Neural cell (in vitro differentiated cells): ENCODE data around the gene IGFBP4. TPM values are rescaled to one million over a fixed set of nuclear protein-coding genes. Genes with fewer than 3 reads are reported as not detected.

ENCODE experiments used
- H2AFZ ChIP-seq: fragments of 200-600, 300-800 bp; sonication (generic), shearing (Covaris generic); 2 replicates; pipeline ENCODE4 v1.6.0; 2014; ENCODE audit warnings: low read depth, mild to moderate bottlenecking, antibody characterized with exemption, low read length, moderate library complexity
- H3F3A ChIP-seq: fragments of 200-600 bp; shearing (Covaris generic); 2 replicates; pipeline ENCODE4 v1.6.1; 2016; ENCODE audit warnings: mild to moderate bottlenecking, moderate library complexity, mixed read lengths, antibody characterized with exemption, low read length; ENCODE audit not compliant: insufficient read depth, poor library complexity, severe bottlenecking
- H3K27ac ChIP-seq: fragments of 200-600, 300-800 bp; sonication (generic), shearing (Covaris generic); 2 replicates; pipeline ENCODE4 v1.5.1; 2014; ENCODE audit warnings: mild to moderate bottlenecking, low read length, moderate library complexity
- H3K27me3 ChIP-seq: fragments of 300-800, 200-600 bp; sonication (generic), shearing (Covaris generic); 2 replicates; pipeline ENCODE4 v1.6.0; 2014; ENCODE audit warnings: mild to moderate bottlenecking, low read depth, low read length, moderate library complexity; ENCODE audit not compliant: insufficient read depth
- H3K36me3 ChIP-seq: fragments of 300-800, 200-600 bp; sonication (generic), shearing (Covaris generic); 2 replicates; pipeline ENCODE4 v1.5.1; 2014; ENCODE audit warnings: mild to moderate bottlenecking, antibody characterized with exemption, low read length, moderate library complexity; ENCODE audit not compliant: insufficient read depth
- H3K4me2 ChIP-seq: fragments of 300-800, 200-600 bp; sonication (generic), shearing (Covaris generic); 2 replicates; pipeline ENCODE4 v1.6.0; 2014; ENCODE audit warnings: mild to moderate bottlenecking, low read length
- H3K4me3 ChIP-seq: fragments of 300-800, 200-600 bp; sonication (generic), shearing (Covaris generic); 2 replicates; pipeline ENCODE4 v1.5.1; 2014; ENCODE audit warnings: mild to moderate bottlenecking, low read length, moderate library complexity
- H3K79me2 ChIP-seq: fragments of 200-600 bp; shearing (Covaris generic); replicated peaks from 2 replicates; pipeline ENCODE4 v1.6.0; 2014; ENCODE audit warnings: mild to moderate bottlenecking, low read length, moderate library complexity; ENCODE audit not compliant: insufficient read depth
- H3K9ac ChIP-seq: fragments of 300-800, 200-600 bp; sonication (generic), shearing (Covaris generic); 2 replicates; pipeline ENCODE4 v1.6.1; 2016; ENCODE audit warnings: mild to moderate bottlenecking, low read length, mixed read lengths
- H3K9me2 ChIP-seq: fragments of 200-600 bp; shearing (Covaris generic); 2 replicates; pipeline ENCODE4 v1.6.1; 2016; ENCODE audit warnings: mild to moderate bottlenecking, low read length, mixed read lengths; ENCODE audit not compliant: insufficient read depth
- H3K9me3 ChIP-seq: fragments of 200-600, 300-800 bp; sonication (generic), shearing (Covaris generic); 2 replicates; pipeline ENCODE4 v1.6.1; 2016; ENCODE audit warnings: mild to moderate bottlenecking, mixed run types, low read length, moderate library complexity, mixed read lengths
- H4K20me1 ChIP-seq: fragments of 200-600 bp; shearing (Covaris generic); 2 replicates; pipeline ENCODE4 v1.6.1; 2016; ENCODE audit warnings: mild to moderate bottlenecking, mixed run types; ENCODE audit not compliant: insufficient read depth
- EP300 ChIP-seq: fragments of 450-650 bp; conservative IDR thresholded peaks from 2 replicates; pipeline ENCODE4 v1.6.1; 2014; ENCODE audit warnings: antibody characterized with exemption, mild to moderate bottlenecking, moderate library complexity; ENCODE audit not compliant: poor library complexity, severe bottlenecking
- EZH2 ChIP-seq: fragments of 200-600, 300-800 bp; shearing (Covaris generic), sonication (generic); IDR thresholded peaks from 2 replicates; pipeline ENCODE4 v1.6.1; 2014; ENCODE audit warnings: antibody characterized with exemption, low read length, borderline replicate concordance, mild to moderate bottlenecking; ENCODE audit not compliant: insufficient read depth, poor library complexity, severe bottlenecking
- MXI1 ChIP-seq: fragments of 450-650 bp; conservative IDR thresholded peaks from 2 replicates; pipeline ENCODE4 v1.6.1; 2014; ENCODE audit warnings: antibody characterized with exemption, mild to moderate bottlenecking; ENCODE audit not compliant: poor library complexity, severe bottlenecking
- POLR2AphosphoS5 ChIP-seq: IDR thresholded peaks from 2 replicates; pipeline ENCODE4 v1.6.1; 2012
- RAD21 ChIP-seq: fragments of 450-650 bp; conservative IDR thresholded peaks from 2 replicates; pipeline ENCODE4 v1.6.1; 2014; ENCODE audit warnings: antibody characterized with exemption, mild to moderate bottlenecking, moderate library complexity
- SMC3 ChIP-seq: fragments of 450-650 bp; conservative IDR thresholded peaks from 2 replicates; pipeline ENCODE4 v1.6.1; 2014; ENCODE audit warnings: antibody characterized with exemption, mild to moderate bottlenecking, moderate library complexity; ENCODE audit not compliant: poor library complexity
- TAF1 ChIP-seq: IDR thresholded peaks from 2 replicates; pipeline ENCODE4 v1.6.1; 2012; ENCODE audit warnings: low read depth
- polyA plus RNA-seq: library from polyadenylated mRNA; depleted of rRNA; stranded (reverse); fragments of >200 nt; gene quantifications from 2 replicates; pipeline ENCODE4 v1.2.3, GENCODE V29; 2014
- TF ChIP-seq, protein P1 (sequence below): IDR thresholded peaks from 2 replicates; pipeline ENCODE4 v1.6.1; 2012; ENCODE audit warnings: borderline replicate concordance
- TF ChIP-seq, protein P2 (sequence below): fragments of 450-650 bp; IDR thresholded peaks from 2 replicates; pipeline ENCODE4 v1.5.1; 2014; ENCODE audit warnings: antibody characterized with exemption, mild to moderate bottlenecking, moderate library complexity; ENCODE audit not compliant: poor library complexity, severe bottlenecking

Gene IGFBP4
- polyA plus RNA-seq, 1 donor from 2014 or later, result 1.3 TPM

DNA sequence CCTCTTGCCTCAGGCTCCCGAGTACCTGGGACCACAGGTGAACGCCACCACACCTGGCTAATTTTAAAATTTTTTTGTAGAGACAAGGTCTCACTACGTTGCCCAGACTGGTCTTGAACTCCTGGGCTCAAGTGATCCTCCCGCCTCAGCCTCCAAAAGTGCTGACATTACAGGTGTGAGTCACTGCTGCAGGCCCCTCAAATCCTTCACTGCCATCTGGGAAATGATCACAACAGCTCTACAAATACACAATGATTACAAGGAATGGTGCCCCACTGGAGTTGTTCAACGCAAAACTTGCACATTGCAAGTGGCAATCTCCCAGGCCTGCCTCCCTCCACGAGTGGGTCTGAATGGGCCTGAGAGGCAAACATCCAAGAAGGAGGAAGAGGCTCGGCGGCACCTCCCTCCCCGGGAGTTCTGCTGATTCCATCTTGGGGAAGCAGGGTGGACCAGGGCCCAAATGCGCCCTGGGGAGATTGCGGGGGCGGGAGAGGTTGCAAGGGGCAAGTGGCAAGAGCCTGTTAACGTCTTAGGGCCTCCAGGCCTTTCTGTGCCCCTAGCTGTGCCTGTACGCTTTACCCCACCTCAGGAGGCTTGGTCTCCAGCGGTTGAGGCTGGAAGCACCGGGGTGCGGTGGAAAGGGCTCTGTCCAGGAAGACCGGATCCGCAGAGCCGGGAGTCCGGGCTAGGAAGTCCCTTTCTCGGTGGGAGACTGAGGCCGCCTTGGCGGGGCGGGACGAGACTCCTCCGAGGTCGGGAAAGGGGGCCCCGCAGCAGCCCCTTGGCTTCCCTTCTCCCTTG lies 656 bp upstream of the IGFBP4 start:
- no peak overlapping the region for H2AFZ ChIP-seq
- no peaks in the 10 kb centered on the region for H3K9me3 ChIP-seq
- H3K9me2 ChIP-seq, result no peaks in the 10 kb centered on the region
- H3K4me2 ChIP-seq, result peak overlapping the region; percentile 14
- TF ChIP-seq EZH2, result no peak
- no peak for TF ChIP-seq RAD21
- TF ChIP-seq, protein P1, sequence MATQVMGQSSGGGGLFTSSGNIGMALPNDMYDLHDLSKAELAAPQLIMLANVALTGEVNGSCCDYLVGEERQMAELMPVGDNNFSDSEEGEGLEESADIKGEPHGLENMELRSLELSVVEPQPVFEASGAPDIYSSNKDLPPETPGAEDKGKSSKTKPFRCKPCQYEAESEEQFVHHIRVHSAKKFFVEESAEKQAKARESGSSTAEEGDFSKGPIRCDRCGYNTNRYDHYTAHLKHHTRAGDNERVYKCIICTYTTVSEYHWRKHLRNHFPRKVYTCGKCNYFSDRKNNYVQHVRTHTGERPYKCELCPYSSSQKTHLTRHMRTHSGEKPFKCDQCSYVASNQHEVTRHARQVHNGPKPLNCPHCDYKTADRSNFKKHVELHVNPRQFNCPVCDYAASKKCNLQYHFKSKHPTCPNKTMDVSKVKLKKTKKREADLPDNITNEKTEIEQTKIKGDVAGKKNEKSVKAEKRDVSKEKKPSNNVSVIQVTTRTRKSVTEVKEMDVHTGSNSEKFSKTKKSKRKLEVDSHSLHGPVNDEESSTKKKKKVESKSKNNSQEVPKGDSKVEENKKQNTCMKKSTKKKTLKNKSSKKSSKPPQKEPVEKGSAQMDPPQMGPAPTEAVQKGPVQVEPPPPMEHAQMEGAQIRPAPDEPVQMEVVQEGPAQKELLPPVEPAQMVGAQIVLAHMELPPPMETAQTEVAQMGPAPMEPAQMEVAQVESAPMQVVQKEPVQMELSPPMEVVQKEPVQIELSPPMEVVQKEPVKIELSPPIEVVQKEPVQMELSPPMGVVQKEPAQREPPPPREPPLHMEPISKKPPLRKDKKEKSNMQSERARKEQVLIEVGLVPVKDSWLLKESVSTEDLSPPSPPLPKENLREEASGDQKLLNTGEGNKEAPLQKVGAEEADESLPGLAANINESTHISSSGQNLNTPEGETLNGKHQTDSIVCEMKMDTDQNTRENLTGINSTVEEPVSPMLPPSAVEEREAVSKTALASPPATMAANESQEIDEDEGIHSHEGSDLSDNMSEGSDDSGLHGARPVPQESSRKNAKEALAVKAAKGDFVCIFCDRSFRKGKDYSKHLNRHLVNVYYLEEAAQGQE, result no peak
- TF ChIP-seq EP300, result no peak
- no peak for TF ChIP-seq MXI1
- no peak for TF ChIP-seq POLR2AphosphoS5
- TF ChIP-seq, protein P2, sequence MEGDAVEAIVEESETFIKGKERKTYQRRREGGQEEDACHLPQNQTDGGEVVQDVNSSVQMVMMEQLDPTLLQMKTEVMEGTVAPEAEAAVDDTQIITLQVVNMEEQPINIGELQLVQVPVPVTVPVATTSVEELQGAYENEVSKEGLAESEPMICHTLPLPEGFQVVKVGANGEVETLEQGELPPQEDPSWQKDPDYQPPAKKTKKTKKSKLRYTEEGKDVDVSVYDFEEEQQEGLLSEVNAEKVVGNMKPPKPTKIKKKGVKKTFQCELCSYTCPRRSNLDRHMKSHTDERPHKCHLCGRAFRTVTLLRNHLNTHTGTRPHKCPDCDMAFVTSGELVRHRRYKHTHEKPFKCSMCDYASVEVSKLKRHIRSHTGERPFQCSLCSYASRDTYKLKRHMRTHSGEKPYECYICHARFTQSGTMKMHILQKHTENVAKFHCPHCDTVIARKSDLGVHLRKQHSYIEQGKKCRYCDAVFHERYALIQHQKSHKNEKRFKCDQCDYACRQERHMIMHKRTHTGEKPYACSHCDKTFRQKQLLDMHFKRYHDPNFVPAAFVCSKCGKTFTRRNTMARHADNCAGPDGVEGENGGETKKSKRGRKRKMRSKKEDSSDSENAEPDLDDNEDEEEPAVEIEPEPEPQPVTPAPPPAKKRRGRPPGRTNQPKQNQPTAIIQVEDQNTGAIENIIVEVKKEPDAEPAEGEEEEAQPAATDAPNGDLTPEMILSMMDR, result no peak
- TF ChIP-seq SMC3, result no peak
- TF ChIP-seq TAF1, result no peak
- no peaks in the 10 kb centered on the region for H3K79me2 ChIP-seq
- no peaks in the 10 kb centered on the region for H4K20me1 ChIP-seq
- no peaks in the 10 kb centered on the region for H3K36me3 ChIP-seq
- peak overlapping the region; percentile 68 for H3K4me3 ChIP-seq
- no peaks in the 10 kb centered on the region for H3F3A ChIP-seq
- peaks cover 13% of the 10 kb centered on the region for H3K27me3 ChIP-seq
- no peak overlapping the region for H3K27ac ChIP-seq
- peak overlapping the region; percentile 45 for H3K9ac ChIP-seq

DNA sequence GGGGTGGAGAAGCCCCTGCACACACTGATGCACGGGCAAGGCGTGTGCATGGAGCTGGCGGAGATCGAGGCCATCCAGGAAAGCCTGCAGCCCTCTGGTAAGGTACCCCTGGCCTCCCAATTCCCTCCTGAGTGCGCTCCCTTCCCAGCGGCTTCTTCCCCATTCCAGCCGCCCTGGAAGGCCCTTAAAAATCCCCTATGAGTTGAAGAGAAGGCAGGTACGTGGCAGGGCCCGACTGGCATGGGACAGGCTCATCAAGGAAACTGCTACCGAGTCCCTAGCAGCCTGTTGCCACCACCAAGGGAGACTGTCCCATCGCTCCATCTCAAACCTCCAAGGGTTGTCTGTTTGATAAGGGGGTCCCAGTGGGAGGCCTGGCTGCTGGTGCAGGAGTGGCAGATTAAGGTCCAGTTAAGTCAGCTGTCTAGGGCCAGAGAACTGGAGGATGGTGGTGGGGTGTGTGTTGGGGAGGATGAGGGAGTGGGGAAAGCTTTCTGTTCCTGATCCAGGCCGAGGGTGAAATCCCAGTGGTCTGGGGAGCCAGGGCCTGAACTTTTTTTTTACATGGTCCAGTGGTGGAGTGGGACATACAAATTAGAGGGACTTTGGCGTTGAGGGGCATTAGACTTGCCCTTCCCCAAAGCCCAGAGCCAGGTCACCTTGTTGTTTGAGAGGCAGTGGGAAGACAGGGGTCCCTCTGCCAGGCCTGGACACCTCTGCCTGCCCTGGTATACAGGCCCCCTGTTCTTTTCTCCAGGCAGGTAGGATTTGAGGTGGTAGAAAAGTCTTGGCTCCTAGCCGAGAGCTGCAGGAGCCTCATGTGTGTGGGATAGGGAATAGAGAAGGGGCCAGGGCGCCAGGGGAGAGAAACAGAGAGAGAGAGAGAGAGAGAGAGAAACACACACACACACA lies 994 bp downstream of the IGFBP4 start:
- Histone ChIP-seq H3K36me3 (no peaks in the 10 kb centered on the region), H3K4me2 (no peak overlapping the region), H3K79me2 (no peaks in the 10 kb centered on the region), H2AFZ (no peak overlapping the region), H3F3A (no peaks in the 10 kb centered on the region), H3K9ac (peak overlapping the region; percentile 45), H4K20me1 (no peaks in the 10 kb centered on the region), H3K4me3 (peak overlapping the region; percentile 68), H3K27ac (no peak overlapping the region), H3K9me3 (no peaks in the 10 kb centered on the region), H3K27me3 (peaks cover 13% of the 10 kb centered on the region), H3K9me2 (no peaks in the 10 kb centered on the region)
- TF ChIP-seq MXI1 (no peak), TAF1 (no peak), EP300 (no peak), POLR2AphosphoS5 (no peak), SMC3 (no peak), EZH2 (no peak), RAD21 (no peak)
- TF ChIP-seq, protein P2, result no peak
- TF ChIP-seq, protein P1, result no peak
